Endodermal cell (in vitro differentiated cells): ENCODE data around the gene MAP7. TPM values are rescaled to one million over a fixed set of nuclear protein-coding genes. Genes with fewer than 3 reads are reported as not detected.
A peak's percentile ranks its signal among the peaks of the same experiment; 100 is the strongest.

Experiments used
- DNase-seq: peaks from one replicate; pipeline ENCODE4 v3.0.0-alpha.2; 2017
- H3K27ac ChIP-seq: 2 replicates; pipeline ENCODE4 v1.5.1; 2013; ENCODE audit warnings: mild to moderate bottlenecking, low read depth, low read length, moderate library complexity
- H3K27me3 ChIP-seq: 2 replicates; pipeline ENCODE4 v1.6.1; 2013; ENCODE audit warnings: mild to moderate bottlenecking, low read length, moderate library complexity; ENCODE audit not compliant: insufficient read depth, control insufficient read depth, poor library complexity, severe bottlenecking
- H3K36me3 ChIP-seq: 2 replicates; pipeline ENCODE4 v1.7.0; 2013; ENCODE audit warnings: mild to moderate bottlenecking, low read length, moderate library complexity; ENCODE audit not compliant: control insufficient read depth, insufficient read depth
- H3K4me1 ChIP-seq: one replicate; pipeline ENCODE4 v1.7.0; 2013; ENCODE audit warnings: low read length; ENCODE audit not compliant: control insufficient read depth, insufficient read depth
- H3K4me3 ChIP-seq: 2 replicates; pipeline ENCODE4 v1.5.1; 2013; ENCODE audit warnings: mild to moderate bottlenecking, low read length, moderate library complexity
- H3K9ac ChIP-seq: 2 replicates; pipeline ENCODE4 v1.6.1; 2013; ENCODE audit warnings: mild to moderate bottlenecking, low read length, moderate library complexity; ENCODE audit not compliant: poor library complexity, severe bottlenecking; ENCODE audit errors: extremely low read depth
- H3K9me3 ChIP-seq: 2 replicates; pipeline ENCODE4 v1.6.1; 2013; ENCODE audit warnings: mild to moderate bottlenecking, low read length, moderate library complexity; ENCODE audit not compliant: control insufficient read depth
- H3K27ac Mint-ChIP-seq: 2 replicates; pipeline ENCODE4 v1.8.0; 2020; ENCODE audit warnings: mixed read lengths
- H3K27me3 Mint-ChIP-seq: 2 replicates; pipeline ENCODE4 v1.8.0; 2021; ENCODE audit warnings: mild to moderate bottlenecking, mixed read lengths; ENCODE audit not compliant: insufficient read depth
- H3K36me3 Mint-ChIP-seq: 2 replicates; pipeline ENCODE4 v1.8.0; 2020; ENCODE audit warnings: low read depth, mixed read lengths
- H3K4me1 Mint-ChIP-seq: 2 replicates; pipeline ENCODE4 v1.8.0; 2020; ENCODE audit warnings: mixed read lengths
- H3K4me3 Mint-ChIP-seq: 2 replicates; pipeline ENCODE4 v1.8.0; 2020; ENCODE audit warnings: mild to moderate bottlenecking, moderate library complexity, mixed read lengths
- H3K9me3 Mint-ChIP-seq: 2 replicates; pipeline ENCODE4 v1.8.0; 2020; ENCODE audit warnings: mild to moderate bottlenecking, mixed read lengths
- CTCF ChIP-seq: fragments of 200-600 bp; sonication (generic); conservative IDR thresholded peaks from 2 replicates; pipeline ENCODE4 v1.5.0; 2021; ENCODE audit warnings: antibody characterized with exemption, mild to moderate bottlenecking
- WGBS, 2 experiments: methylation state at CpG; one replicate each; pipeline versions ENCODE4 v1.1.5 to v1.1.7; 2013; ENCODE audit warnings: missing lambda C conversion rate in 2 of 2, mixed read lengths in 1 of 2; ENCODE audit not compliant: insufficient coverage in 1 of 2, insufficient read length in 1 of 2; 5-methylcytosine and 5-hydroxymethylcytosine counted together
- total RNA-seq, 2 donors: library from RNA; stranded (reverse); fragmentation: NEBNext Ultra II Directional in 1 of 2; extraction: Animal tissue kit (Norgen Biotek cat#: 25700) in 1 of 2; gene quantifications; 2 replicates in 1 of 2; 3 replicates in 1 of 2; pipeline ENCODE4 v1.2.1, GENCODE V29; 2021

The MAP7 gene
- total RNA-seq, 2 donors from 2014 or later: 42.4 to 48.7 TPM

GRCh38 chr6:136527831-136528230 is 22.4 kb downstream of the MAP7 start:
- H3K36me3 ChIP-seq: no peaks in the 10 kb centered on the region
- Mint-ChIP-seq H3K9me3 (no peaks in the 10 kb centered on the region), H3K27ac (peak overlapping the region; percentile 56), H3K36me3 (no peaks in the 10 kb centered on the region), H3K4me3 (no peak overlapping the region), H3K27me3 (no peaks in the 10 kb centered on the region), H3K4me1 (peaks cover 58% of the 10 kb centered on the region)
- H3K9ac ChIP-seq: no peak overlapping the region
- no peak for TF ChIP-seq CTCF
- H3K4me1 ChIP-seq: peaks cover 37% of the 10 kb centered on the region
- no peak overlapping the region for H3K4me3 ChIP-seq
- no peaks in the 10 kb centered on the region for H3K27me3 ChIP-seq
- no peaks in the 10 kb centered on the region for H3K9me3 ChIP-seq
- no peak overlapping the region for H3K27ac ChIP-seq
- whole genome bisulfite sequencing, 2 experiments: 62 to 73% methylated on average over 4 to 6 of the region's 6 CpGs
- DNase-seq: no peak

DNA sequence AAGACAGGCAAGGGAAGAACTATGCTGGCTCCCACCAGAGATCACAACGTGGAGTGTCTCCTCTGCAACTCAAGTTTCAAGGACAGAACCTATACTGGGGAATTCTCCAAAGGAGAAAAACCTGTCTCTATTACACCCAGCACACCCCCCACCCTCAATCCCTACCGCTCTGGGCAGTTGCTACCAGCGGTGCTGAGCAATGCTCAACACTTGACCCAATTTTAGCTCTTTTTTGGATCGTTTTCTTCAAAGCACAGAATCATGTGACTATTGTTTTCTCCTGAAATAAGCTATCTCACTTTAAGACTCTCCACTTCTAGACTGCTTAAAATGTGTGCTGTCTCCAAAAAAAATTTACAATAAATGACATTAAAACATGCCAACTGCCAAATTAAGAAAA is 23.3 kb downstream of the MAP7 start:
- Mint-ChIP-seq H3K9me3 (no peaks in the 10 kb centered on the region), H3K27me3 (no peaks in the 10 kb centered on the region), H3K4me3 (no peak overlapping the region), H3K27ac (peak overlapping the region; percentile 70), H3K36me3 (no peaks in the 10 kb centered on the region), H3K4me1 (peaks cover 59% of the 10 kb centered on the region)
- H3K9ac ChIP-seq: no peak overlapping the region
- no peak overlapping the region for H3K4me3 ChIP-seq
- no peak for DNase-seq
- no peaks in the 10 kb centered on the region for H3K36me3 ChIP-seq
- WGBS, 2 experiments: 60 to 62% methylated on average over 4 of the region's 4 CpGs
- no peak overlapping the region for H3K27ac ChIP-seq
- no peaks in the 10 kb centered on the region for H3K9me3 ChIP-seq
- H3K27me3 ChIP-seq: no peaks in the 10 kb centered on the region
- TF ChIP-seq CTCF: no peak
- H3K4me1 ChIP-seq: peaks cover 37% of the 10 kb centered on the region

DNA sequence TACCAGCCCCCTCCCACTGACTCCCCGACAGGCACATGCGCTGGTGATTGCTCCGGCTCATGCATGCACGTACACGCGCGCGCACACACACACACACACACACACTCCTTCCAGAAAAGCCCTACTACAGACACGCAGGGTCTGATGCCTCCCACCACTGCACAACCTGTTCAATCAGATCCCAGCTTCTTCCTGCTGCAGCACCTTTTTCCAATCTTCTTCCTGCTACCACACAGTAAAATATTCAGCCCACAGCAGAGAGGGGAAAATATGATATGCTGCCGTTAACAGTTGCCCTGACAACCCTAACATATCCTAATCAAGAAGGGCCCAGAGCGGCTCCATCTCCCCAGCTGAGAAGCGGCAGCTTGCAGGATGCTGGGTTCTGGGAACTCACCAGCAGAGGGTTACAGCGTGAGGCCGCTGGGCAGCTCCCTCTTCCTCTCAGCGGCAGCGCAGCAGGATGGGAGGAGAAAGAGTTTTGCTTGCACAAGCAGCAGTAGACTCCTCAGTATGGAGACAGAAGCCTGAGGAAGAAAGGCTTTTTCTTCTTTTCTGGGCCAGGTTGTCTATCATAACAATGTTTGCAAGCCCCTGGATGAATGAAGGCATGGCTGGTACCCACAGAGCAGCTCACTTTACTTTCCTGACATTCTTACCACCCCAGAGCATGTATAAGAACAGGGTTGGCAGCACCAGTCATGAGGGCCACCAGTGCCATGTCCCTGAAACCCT is 23.9 kb downstream of the MAP7 start:
- no peak overlapping the region for H3K4me3 Mint-ChIP-seq
- DNase-seq: peak; percentile 90
- no peaks in the 10 kb centered on the region for H3K27me3 Mint-ChIP-seq
- H3K9me3 ChIP-seq: no peaks in the 10 kb centered on the region
- H3K27ac Mint-ChIP-seq: peak overlapping the region; percentile 70
- no peak overlapping the region for H3K27ac ChIP-seq
- no peaks in the 10 kb centered on the region for H3K9me3 Mint-ChIP-seq
- H3K4me1 ChIP-seq: peaks cover 33% of the 10 kb centered on the region
- peak; percentile 72 for TF ChIP-seq CTCF
- no peak overlapping the region for H3K9ac ChIP-seq
- 54 to 100% methylated on average over 1 to 15 of the region's 16 CpGs for WGBS, 2 experiments
- no peaks in the 10 kb centered on the region for H3K36me3 ChIP-seq
- no peaks in the 10 kb centered on the region for H3K36me3 Mint-ChIP-seq
- no peak overlapping the region for H3K4me3 ChIP-seq
- H3K27me3 ChIP-seq: no peaks in the 10 kb centered on the region
- H3K4me1 Mint-ChIP-seq: peaks cover 55% of the 10 kb centered on the region
